ENCODE measurements around the gene SNW1. TPM values are rescaled to one million over a fixed set of nuclear protein-coding genes. Genes with fewer than 3 reads are reported as not detected.

The SNW1 gene
- total and polyA plus RNA-seq, 2 of the 13 experiments (the other 11 are each of a cell fraction or from before 2014, with no cell fraction given): 23.2 to 65.8 TPM

- no peak for TF ChIP-seq ZBTB37 (CRISPR knock-in tag; IDR thresholded peaks at IDR 0.05)
- no peak for TF ChIP-seq ATF7 (IDR thresholded peaks at IDR 0.05)
- TF ChIP-seq ATF7 (CRISPR knock-in tag; IDR thresholded peaks at IDR 0.05): no peak
- TF ChIP-seq SOX6 (IDR thresholded peaks at IDR 0.05): no peak
- peak; percentile 55; the same call in 1 of the 2 replicates for TF ChIP-seq SOX6 (CRISPR knock-in tag; IDR thresholded peaks at IDR 0.05)
- TF ChIP-seq NCOR1 (IDR thresholded peaks at IDR 0.05; ENCODE audit: borderline replicate concordance, low read length): no peak
- TF ChIP-seq ZNF83 (CRISPR knock-in tag; IDR thresholded peaks at IDR 0.05; ENCODE audit: borderline replicate concordance): no peak
- TF ChIP-seq, protein P1, sequence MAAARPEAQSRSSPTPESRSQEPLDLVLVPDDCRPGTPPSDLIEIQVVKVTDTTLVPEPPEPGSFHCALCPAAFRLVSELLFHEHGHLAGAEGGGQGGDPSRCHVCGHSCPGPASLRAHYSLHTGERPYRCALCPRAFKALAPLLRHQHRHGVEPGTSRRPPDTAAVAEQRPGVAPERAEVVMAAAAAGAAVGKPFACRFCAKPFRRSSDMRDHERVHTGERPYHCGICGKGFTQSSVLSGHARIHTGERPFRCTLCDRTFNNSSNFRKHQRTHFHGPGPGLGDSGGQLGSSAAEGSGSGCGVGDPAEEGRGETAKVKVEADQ (CRISPR knock-in tag; IDR thresholded peaks at IDR 0.05; ENCODE audit: borderline replicate concordance): peak; percentile 77
- TF ChIP-seq HOXD1 (CRISPR knock-in tag; IDR thresholded peaks at IDR 0.05): no peak
- no peak for TF ChIP-seq EHMT2 (IDR thresholded peaks at IDR 0.05; ENCODE audit: borderline replicate concordance, low read depth, low read length)
- 0 out of 2 replicates have a peak, but pooled peaks have one; percentile 59 for TF ChIP-seq ZNF235 (CRISPR knock-in tag; IDR thresholded peaks at IDR 0.05; ENCODE audit: borderline replicate concordance)
- peak; percentile 43; the same call in 1 of the 2 replicates for TF ChIP-seq ZNF7 (CRISPR knock-in tag; IDR thresholded peaks at IDR 0.05)
- TF ChIP-seq AHDC1 (CRISPR knock-in tag; IDR thresholded peaks at IDR 0.05; ENCODE audit: borderline replicate concordance): no peak
- no peak; the same call in 1 of the 2 replicates for TF ChIP-seq MED1 (CRISPR knock-in tag; IDR thresholded peaks at IDR 0.05)
- TF ChIP-seq GFI1 (CRISPR knock-in tag; IDR thresholded peaks at IDR 0.05; ENCODE audit: borderline replicate concordance): peak; percentile 16; the same call in 1 of the 2 replicates
- TF ChIP-seq ZNF468 (CRISPR knock-in tag; IDR thresholded peaks at IDR 0.05): no peak
- no peak for TF ChIP-seq ZNF879 (CRISPR knock-in tag; IDR thresholded peaks at IDR 0.05)
- TF ChIP-seq ARNT (IDR thresholded peaks at IDR 0.05): no peak
- no peak for TF ChIP-seq ZNF513 (CRISPR knock-in tag; conservative IDR thresholded peaks at IDR 0.05)
- no peak for TF ChIP-seq SMYD3 (CRISPR knock-in tag; IDR thresholded peaks at IDR 0.05)
- TF ChIP-seq NFIC (IDR thresholded peaks at IDR 0.05; ENCODE audit: low read length): no peak
Measured at GRCh38 chr14:77799863-77800730, 39.1 kb upstream of the SNW1 start, which contains the start of gene ADCK1 (continued).
